HEK293T (cell line): ENCODE data around the gene SPDYC.
A peak's percentile ranks its signal among the peaks of the same experiment; 100 is the strongest.

Experiments used
- CTCF ChIA-PET: fragments of 350-600 bp; formaldehyde crosslinking; extraction: SDS; loops from one replicate; lab custom pipeline; 2021; ENCODE audit warnings: antibody characterized with exemption, inconsistent platforms; lab: Yijun Ruan, JAX
- POLR2A ChIA-PET: fragments of 350-600 bp; formaldehyde crosslinking; extraction: SDS; loops from one replicate; lab custom pipeline; 2020; ENCODE audit warnings: antibody characterized with exemption, inconsistent platforms; lab: Yijun Ruan, JAX
- DNase-seq: peaks from one replicate; pipeline ENCODE4 v3.0.0; 2012; ENCODE audit warnings: mixed read lengths; ENCODE audit errors: extremely low spot score
- ARNT ChIP-seq: fragments of 450-650 bp; IDR thresholded peaks from 2 replicates; pipeline ENCODE4 v1.6.1; 2017; ENCODE audit warnings: mild to moderate bottlenecking
- BHLHE40 ChIP-seq: fragments of 450-650 bp; IDR thresholded peaks from 2 replicates; pipeline ENCODE4 v1.6.1; 2016; ENCODE audit warnings: mild to moderate bottlenecking, moderate library complexity, borderline replicate concordance
- CTBP1 ChIP-seq: fragments of 450-650 bp; IDR thresholded peaks from 2 replicates; pipeline ENCODE4 v1.6.1; 2016; ENCODE audit warnings: borderline replicate concordance
- ELF4 ChIP-seq: fragments of 450-650 bp; IDR thresholded peaks from 2 replicates; pipeline ENCODE4 v1.6.1; 2017; ENCODE audit warnings: antibody characterized with exemption
- FOXA1 ChIP-seq: fragments of 450-650 bp; IDR thresholded peaks from 2 replicates; pipeline ENCODE4 v1.6.1; 2016; ENCODE audit warnings: mild to moderate bottlenecking
- FOXK2 ChIP-seq: fragments of 450-650 bp; IDR thresholded peaks from 2 replicates; pipeline ENCODE4 v1.6.1; 2016; ENCODE audit warnings: mild to moderate bottlenecking
- FOXM1 ChIP-seq: fragments of 450-650 bp; IDR thresholded peaks from 2 replicates; pipeline ENCODE4 v1.6.1; 2017; ENCODE audit warnings: mild to moderate bottlenecking, borderline replicate concordance
- HDGF ChIP-seq: fragments of 450-650 bp; IDR thresholded peaks from 2 replicates; pipeline ENCODE4 v1.6.1; 2017; ENCODE audit warnings: antibody characterized with exemption, borderline replicate concordance
- L3MBTL2 ChIP-seq: fragments of 450-650 bp; conservative IDR thresholded peaks from 2 replicates; pipeline ENCODE4 v1.6.1; 2016; ENCODE audit warnings: mild to moderate bottlenecking
- LEF1 ChIP-seq: fragments of 450-650 bp; IDR thresholded peaks from 2 replicates; pipeline ENCODE4 v1.6.1; 2017; ENCODE audit warnings: mild to moderate bottlenecking, borderline replicate concordance
- NFRKB ChIP-seq: fragments of 450-650 bp; IDR thresholded peaks from 2 replicates; pipeline ENCODE4 v1.6.1; 2016; ENCODE audit warnings: mild to moderate bottlenecking, moderate library complexity
- SP1 ChIP-seq: fragments of 450-650 bp; IDR thresholded peaks from 2 replicates; pipeline ENCODE4 v1.6.1; 2017
- SUZ12 ChIP-seq: fragments of 450-650 bp; IDR thresholded peaks from 2 replicates; pipeline ENCODE4 v1.6.1; 2016; ENCODE audit warnings: mild to moderate bottlenecking
- TARDBP ChIP-seq: fragments of 450-650 bp; IDR thresholded peaks from 2 replicates; pipeline ENCODE4 v1.6.1; 2016
- ZNF384 ChIP-seq: fragments of 450-650 bp; IDR thresholded peaks from 2 replicates; pipeline ENCODE4 v1.6.1; 2016
- TF ChIP-seq, protein P1 (sequence below): fragments of 450-650 bp; IDR thresholded peaks from 2 replicates; pipeline ENCODE4 v1.6.1; 2016

SPDYC gene

DNA sequence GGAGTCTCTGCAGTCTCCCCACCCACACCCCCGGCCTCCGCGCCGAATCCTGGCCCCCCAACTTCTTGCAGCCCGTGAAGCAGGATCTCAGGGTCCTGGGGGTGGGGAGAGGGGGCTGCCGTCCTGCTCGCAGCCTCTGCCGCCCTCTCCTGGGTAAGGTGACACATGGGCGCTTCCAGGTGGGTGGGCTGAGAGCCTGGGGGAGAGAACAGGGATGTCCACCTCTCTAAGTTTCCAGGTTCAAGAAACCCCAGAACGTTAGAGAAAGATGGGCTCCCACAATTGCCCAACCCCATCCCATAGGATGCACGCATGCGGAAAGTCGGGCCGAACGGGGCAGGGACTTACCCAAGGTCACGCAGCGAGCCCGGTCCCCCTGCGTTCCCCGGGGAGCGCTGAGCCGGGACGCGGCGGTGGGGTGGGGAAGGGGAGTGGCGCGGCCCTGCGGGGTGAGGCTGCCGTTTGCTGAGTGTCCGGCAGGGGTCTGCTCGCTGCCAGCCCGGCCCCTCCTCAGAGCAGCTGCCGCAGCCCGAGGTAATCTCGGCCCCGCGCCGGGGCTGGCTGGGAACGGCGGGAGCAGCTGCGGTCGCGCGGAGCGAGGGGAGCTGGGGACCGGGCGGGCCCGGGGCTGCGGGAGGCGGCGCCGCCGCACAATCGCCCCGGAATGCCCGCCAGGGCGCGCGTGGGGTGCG lies 11.0 kb downstream of the SPDYC start:
- ChIA-PET POLR2A (interaction anchor here (0.9 to 4.0 kb wide), 9 partner anchors 16 to 81 kb away, joined by 3 to 27 read pairs (median 7); partner anchors contain the start of genes FAU, MRPL49, POLA2 and SYVN1), CTCF (interaction anchor here (0.6 to 1.2 kb wide), 4 partner anchors 24 to 74 kb away, joined by 3 to 5 read pairs (median 4); partner anchors contain the start of gene TM7SF2)
- TF ChIP-seq TARDBP (no peak), SUZ12 (no peak), FOXK2 (no peak), ARNT (no peak), ELF4 (no peak), FOXA1 (no peak), NFRKB (no peak), L3MBTL2 (no peak), ZNF384 (no peak), LEF1 (no peak), SP1 (no peak), BHLHE40 (no peak), HDGF (no peak), CTBP1 (no peak), FOXM1 (no peak)
- TF ChIP-seq, protein P1, sequence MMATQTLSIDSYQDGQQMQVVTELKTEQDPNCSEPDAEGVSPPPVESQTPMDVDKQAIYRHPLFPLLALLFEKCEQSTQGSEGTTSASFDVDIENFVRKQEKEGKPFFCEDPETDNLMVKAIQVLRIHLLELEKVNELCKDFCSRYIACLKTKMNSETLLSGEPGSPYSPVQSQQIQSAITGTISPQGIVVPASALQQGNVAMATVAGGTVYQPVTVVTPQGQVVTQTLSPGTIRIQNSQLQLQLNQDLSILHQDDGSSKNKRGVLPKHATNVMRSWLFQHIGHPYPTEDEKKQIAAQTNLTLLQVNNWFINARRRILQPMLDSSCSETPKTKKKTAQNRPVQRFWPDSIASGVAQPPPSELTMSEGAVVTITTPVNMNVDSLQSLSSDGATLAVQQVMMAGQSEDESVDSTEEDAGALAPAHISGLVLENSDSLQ, result no peak
- DNase-seq, result peak; percentile 87

DNA sequence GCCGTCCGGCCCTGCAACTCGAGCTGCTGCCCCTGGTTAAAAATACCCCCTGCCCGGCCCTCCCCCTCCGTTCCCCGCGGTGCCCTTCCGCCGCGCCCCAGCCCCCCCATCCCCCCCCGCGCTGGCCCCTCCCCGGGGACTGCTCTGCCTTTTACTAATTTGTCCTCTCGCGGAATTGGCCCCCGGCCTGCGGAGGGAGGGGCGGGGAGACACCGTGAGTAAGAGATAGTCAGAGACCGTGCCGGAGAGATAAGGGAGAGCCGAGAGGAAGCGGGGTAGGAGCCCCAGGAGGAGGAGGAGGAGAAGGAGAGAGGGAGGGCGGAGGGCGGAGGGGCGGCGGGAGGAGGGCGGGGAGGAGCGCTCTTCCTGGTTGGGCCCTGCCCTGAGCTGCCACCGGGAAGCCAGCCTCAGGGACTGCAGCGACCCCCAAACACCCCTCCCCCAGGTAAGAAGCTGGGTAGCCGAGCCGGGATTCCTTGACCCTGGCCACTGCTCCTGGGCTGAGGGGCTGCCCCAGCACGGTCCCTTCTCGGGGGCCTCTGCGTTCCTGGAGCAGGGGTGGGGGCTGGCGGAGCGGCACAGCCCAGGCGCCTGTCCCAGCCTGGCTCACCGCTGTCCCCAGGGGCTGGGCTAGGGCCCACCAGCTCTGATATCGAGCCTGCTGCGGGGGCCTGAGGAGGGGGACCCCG lies 11.7 kb downstream of the SPDYC start, which contains the start of gene CAPN1:
TSS of gene CAPN1 (plus strand) at position 360 of the 689 bp plus-strand sequence. CDS start 774 bp downstream, outside the sequence.
- ChIA-PET POLR2A (interaction anchor here (0.9 to 4.0 kb wide), 9 partner anchors 15 to 80 kb away, joined by 3 to 27 read pairs (median 7); partner anchors contain the start of genes FAU, MRPL49, POLA2 and SYVN1), CTCF (interaction anchor here (0.6 to 1.2 kb wide), 4 partner anchors 23 to 73 kb away, joined by 3 to 5 read pairs (median 3); partner anchors contain the start of gene TM7SF2)
- TF ChIP-seq CTBP1 (no peak), L3MBTL2 (no peak), NFRKB (no peak), TARDBP (no peak), ELF4 (no peak), LEF1 (no peak), ZNF384 (no peak), HDGF (no peak), BHLHE40 (no peak), FOXK2 (no peak), SUZ12 (no peak), FOXA1 (no peak), ARNT (no peak), SP1 (no peak)
- TF ChIP-seq, protein P1, result no peak
- peak; percentile 66 for DNase-seq

DNA sequence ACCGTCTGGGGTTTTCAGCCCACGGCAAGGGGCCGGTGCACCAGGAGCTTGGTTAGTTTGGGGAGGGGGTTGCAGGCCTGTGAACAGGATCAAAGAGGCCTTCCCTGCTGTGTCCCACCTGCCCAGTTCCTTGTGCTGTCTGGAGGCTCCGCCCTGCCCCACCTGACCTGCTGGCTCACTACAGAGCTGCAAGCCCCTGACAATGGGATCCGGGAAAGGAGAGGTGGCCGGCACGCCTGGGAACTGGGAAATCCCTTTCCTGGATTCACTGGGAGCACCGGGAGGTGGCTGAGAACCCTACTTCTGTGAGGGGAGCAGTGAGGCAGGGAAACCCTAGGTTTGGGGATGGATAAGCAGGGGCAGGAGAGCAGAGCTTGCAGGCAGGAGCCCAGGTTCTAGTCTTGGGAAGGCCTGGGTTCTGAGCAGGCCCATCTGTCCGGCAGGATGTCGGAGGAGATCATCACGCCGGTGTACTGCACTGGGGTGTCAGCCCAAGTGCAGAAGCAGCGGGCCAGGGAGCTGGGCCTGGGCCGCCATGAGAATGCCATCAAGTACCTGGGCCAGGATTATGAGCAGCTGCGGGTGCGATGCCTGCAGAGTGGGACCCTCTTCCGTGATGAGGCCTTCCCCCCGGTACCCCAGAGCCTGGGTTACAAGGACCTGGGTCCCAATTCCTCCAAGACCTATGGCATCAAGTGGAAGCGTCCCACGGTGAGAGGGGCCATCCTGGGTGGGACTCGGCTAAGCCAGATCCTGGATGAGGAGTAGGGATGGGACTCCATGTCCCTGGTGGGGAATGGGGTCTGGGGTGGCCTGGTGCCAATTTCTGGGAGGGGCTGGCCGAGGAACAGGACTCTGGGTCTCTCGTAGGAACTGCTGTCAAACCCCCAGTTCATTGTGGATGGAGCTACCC lies 12.5 kb downstream of the SPDYC start:
- ChIA-PET CTCF (interaction anchor here (1.1 to 1.2 kb wide), 2 partner anchors 23 to 70 kb away, joined by 3 to 5 read pairs; no protein-coding TSS in a partner anchor), POLR2A (interaction anchor here (0.6 to 4.0 kb wide), 9 partner anchors 47 to 80 kb away, joined by 3 to 27 read pairs (median 7); partner anchors contain the start of genes FAU, MRPL49, POLA2 and SYVN1)
- TF ChIP-seq ZNF384 (no peak), CTBP1 (no peak), TARDBP (no peak), ARNT (no peak), FOXM1 (no peak), ELF4 (no peak), SP1 (no peak), SUZ12 (no peak)
- no peak for DNase-seq

DNA sequence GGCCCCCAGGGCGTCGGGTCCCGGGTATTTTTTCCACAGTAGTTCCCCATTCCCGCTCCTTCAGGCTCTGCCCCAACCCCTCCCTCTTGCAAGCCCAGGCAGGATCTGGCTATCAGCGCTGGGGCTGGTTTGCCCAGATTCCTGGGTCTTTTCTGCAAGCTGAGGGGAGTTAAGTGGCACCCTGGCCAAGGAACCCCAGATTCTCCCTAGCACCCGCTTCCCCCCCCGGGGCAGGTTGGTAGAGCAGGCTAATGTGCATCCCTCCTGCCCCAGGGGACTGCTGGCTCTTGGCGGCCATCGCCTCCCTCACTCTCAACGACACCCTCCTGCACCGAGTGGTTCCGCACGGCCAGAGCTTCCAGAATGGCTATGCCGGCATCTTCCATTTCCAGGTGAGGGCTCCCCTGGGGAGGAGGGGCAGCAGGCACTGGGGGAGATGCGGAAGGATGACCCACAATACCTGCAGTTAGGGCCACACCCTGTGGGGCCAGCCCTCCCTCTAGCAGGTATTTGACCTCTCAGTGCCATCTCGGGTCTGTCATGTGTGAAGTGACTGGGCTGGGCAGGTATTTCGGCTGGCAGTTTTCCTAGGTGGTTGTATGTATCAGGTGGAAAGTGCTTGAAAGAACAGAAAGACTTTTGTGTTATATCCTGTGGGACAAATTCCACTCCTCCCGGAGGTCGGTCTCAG lies 13.3 kb downstream of the SPDYC start:
- ChIA-PET CTCF (no interaction called here), POLR2A (interaction anchor here (0.6 to 4.0 kb wide), 6 partner anchors 48 to 79 kb away, joined by 3 to 18 read pairs (median 7); partner anchors contain the start of genes FAU, MRPL49, POLA2 and ZNHIT2)
- TF ChIP-seq SUZ12 (no peak), FOXA1 (no peak), HDGF (no peak), CTBP1 (no peak), BHLHE40 (no peak), FOXM1 (no peak), TARDBP (no peak), SP1 (no peak)
- no peak for DNase-seq

DNA sequence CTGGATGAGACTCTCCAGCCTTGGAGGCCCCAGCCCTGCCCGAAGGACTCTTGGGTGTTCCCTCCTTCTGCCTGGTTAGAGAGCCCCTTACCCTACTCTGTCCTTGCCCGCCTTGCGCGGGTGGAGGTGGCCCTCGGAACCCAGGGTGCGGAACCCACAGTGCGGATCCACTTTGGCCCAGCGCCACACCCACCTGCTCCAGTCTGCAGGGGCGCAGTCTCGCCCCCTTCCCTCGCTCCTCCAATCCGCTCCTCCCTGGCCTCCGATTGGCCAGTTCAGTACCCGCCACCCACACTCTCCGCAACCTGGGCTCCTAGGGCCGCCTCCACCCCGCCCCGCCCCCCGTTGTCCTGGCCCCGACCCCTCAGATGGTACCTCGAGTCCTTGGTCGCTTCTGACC lies 14.1 kb downstream of the SPDYC start:
- TF ChIP-seq, protein P1, result no peak
- TF ChIP-seq HDGF, result no peak
- no peak for TF ChIP-seq TARDBP
- TF ChIP-seq SUZ12, result no peak
- TF ChIP-seq ARNT, result no peak
- no peak for TF ChIP-seq BHLHE40
- no peak for TF ChIP-seq FOXA1
- no peak for TF ChIP-seq L3MBTL2
- CTCF ChIA-PET, result interaction anchor here (0.8 kb wide), 1 partner anchor 62 kb away, joined by 3 read pairs; the partner anchor contains the start of genes FAU and MRPL49
- POLR2A ChIA-PET, result no interaction called here
- DNase-seq, result no peak
